ENCODE measurements around the gene NEURL1B.

DNA sequence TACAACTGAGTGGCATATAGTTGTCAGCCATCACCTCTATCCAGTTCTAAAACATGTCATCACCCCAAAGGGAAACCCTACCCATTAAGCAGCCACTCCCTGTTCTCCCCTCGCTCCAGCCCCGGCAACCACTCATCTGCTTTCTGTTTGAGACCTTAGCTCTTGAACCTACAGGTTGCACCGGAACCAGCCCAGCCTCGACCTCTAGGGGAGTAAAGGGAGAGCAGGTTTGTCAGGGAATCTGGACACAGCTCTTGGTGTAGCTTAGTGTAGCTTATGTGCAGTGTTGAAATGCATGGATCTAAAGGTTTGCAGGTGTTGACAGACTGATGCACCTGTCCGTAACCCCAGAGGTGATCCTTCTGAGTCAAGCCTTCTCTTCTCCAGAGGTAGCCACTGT lies 30.0 kb downstream of the NEURL1B start:
- TF ChIP-seq ZNF274 (IDR thresholded peaks at IDR 0.05; ENCODE audit: low read depth, low read length) (no peak), YY1 (IDR thresholded peaks at IDR 0.05; ENCODE audit: insufficient read depth, insufficient read length) (no peak), SUZ12 (IDR thresholded peaks at IDR 0.05; ENCODE audit: extremely low read depth, insufficient read depth, insufficient read length) (no peak)
